NCI-H524 (cell line): ENCODE results near the gene ZNF212.
A peak's percentile ranks its signal among the peaks of the same experiment; 100 is the strongest.

Source experiments
- DNase-seq, 2 experiments: peaks; one replicate each; lab custom pipeline; 2025; lab: John Stamatoyannopoulos, UW

Gene ZNF212

DNA sequence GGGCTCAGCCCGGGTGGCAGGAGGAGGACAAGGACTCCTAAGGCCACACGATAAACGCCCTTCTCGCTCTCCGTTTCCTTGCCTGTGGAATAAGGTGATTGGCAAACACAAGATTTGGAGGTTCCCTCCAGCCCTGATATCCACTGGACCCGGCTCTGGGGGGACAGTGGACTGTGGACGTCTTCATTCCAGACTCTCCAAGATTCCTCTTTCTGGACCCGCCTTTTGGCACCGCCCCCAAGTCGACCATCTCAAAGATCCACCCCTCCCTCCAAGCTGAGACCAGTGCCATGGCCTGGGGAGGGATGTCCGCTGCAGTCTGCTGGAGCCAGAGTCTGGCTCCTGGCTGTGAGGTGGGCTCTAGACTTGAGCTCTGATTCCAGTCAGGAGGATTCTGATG lies 46.2 kb downstream of the ZNF212 start:
- peak in 1 of 2 experiments; percentile 2 for DNase-seq

DNA sequence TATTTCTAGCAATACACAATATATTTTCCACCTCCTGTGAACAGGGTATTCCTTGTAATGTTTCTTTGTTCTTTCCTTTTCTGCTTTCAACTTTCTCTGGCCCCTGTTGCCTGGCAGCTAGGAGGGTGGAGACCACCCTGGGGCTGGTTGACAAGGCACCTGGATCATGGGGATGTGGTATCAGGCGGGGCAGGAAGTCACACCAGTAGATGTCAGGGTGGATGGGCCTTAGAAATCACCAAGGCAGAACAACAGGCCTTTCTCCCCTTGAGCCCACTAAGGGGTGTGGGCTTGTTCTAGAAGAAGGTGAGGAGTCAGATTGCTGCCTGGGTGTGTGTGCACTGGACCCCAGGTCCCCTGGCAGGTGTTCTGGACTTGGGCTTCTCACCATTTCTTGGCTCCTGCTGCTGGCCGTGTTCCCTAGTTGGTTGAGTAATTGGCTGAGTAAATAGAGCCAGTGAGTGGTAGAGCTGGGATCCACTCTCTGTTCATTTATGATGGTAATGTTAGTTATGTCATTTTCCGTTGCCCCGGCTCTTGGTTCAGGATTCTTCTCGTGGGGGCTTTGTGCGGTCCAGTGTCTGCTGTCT lies 47.5 kb downstream of the ZNF212 start:
- no peak for DNase-seq

DNA sequence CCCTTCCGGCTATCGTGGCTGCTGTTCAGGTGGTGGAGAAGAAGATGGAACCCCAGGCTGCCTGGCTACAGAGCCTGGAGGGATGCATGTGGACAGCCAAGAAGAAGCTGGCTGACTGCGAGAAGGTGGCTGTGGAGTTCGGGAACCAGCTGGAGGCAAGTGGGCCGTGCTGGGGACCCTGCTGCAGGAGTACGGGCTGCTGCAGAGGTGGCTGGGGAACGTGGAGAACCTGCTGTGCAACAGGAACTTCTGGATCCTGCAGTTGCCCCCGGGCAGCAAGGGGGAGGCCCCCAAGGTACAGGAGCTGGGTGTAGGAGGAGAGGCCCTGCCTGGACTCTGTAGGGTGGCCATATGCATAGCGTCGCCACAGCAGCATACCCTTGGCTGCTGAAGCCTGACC lies 48.2 kb downstream of the ZNF212 start:
- DNase-seq = no peak

DNA sequence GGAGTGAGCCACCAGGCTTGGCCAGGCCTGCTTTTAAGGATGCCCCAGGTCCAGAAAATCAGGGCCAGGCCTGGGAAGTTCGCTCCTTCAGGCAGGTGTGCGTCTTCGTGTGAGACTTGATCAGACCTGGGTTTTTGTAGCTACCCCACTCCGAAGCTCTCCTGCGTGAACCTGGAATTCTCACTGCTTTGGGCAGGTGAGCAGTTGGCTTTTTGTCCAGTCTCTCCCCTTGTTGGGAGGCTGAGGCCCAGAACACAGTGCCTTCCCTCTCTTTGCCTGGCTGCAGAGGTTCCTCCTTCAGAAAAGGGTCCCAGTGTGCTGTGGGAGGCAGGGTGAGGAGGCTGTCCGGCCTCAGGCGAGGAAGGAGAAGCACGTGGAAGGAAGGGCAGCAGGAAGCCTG lies 49.8 kb downstream of the ZNF212 start:
- no peak for DNase-seq

DNA sequence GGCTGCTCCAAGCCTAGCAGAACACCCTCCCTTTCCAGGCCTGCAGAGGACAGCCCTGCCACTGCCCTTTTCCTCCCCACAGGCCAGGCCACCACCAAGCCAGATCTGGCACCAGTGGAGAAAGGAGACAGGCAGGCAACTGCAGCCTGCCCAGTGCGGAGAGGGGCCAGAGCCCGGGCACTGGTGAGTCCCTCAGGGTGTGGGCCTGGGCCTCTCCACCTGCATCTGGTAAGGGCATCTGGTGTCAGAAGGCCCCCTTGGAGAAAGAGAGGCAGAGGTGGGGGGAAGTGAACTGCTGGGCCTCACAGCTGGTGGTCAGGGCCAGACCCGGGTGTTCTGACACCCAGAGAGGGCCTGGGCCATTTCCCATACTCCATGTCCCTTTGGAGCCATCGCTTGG lies 50.4 kb downstream of the ZNF212 start:
- DNase-seq = no peak

DNA sequence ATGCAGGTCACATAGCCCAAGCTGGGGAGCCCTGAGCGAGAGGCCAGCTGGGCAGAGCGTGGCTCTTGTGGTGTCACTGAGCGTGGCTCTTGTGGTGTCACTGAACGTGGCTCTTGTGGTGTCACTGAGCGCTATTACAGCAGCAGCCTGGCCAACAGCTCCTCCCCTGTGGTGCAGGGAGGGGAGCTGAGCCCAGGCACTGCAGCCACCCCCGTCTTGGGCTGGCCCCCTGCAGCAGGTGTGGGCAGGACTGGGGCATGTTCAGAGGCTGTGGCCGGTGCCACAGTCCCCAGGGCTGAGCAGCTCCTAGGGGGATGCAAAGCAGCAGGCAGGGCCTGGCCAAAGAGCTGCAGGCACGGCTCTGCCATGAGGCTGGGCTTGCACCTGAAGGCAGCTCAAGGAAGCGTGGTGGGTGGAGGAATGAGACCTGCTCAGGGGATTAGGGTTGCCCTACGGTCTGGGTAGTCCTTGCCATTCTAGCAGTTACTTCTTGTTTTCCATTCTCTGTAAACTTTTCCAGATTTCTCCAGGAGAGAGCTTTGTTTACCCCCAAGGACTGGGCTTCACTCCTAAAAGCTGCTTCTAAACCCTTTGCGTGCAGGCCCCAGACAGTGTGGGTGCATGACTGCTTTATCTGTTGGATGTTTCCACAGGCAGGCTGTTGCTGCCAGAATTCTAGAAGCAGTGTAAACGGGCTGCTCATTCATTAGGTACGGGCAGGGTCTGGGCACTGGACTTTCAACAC lies 51.8 kb downstream of the ZNF212 start:
- no peak for DNase-seq

DNA sequence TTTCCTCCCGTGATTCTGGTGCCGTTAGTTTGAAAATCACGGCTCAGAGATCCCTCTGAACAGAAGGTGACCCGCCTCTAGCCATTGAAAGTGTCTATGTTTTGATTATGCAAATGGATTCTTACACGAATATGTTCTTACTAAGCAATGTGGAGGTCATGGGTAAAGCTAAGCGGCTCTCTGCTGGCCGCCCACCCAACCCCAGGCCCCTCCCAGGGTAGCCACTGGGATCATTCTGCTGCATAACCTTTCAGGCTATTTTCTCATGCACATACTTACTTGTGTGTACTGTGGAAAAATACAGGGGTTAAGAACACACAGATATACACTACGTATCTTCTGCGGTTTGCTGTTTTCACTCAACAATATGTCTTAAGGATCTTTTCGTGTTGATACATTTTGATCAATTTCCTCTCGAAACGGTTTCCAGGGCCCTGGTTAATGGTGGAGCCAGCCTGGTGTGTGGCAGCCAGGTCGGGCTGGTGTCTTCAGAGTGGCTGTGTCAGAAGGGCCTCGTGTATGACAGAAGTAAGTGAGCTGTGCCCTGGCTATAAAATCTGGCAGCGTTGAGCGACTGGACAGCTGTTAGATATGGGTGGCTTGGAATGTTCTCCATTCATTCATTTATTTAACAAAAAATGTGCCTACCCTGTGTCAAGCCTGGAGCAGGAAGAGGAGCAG lies 52.5 kb downstream of the ZNF212 start:
- no peak for DNase-seq

DNA sequence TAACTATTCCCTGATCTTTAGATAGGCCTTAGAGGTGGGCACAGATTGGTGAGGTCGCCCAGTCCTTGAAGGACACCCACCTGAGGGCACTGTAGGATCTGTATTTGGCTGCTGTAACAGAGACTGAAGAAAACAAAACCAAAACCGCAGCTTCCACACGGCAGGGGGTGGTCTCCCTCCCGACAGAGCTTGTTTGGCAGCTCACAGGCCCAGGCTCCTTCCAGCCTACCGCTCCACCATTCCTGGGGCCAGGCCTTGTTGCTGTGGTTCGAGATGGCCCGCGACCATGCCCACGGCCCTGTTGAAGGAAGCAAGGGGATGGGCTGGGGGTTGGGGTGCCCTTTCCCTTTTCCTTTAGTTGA lies 53.0 kb downstream of the ZNF212 start:
- DNase-seq = no peak

DNA sequence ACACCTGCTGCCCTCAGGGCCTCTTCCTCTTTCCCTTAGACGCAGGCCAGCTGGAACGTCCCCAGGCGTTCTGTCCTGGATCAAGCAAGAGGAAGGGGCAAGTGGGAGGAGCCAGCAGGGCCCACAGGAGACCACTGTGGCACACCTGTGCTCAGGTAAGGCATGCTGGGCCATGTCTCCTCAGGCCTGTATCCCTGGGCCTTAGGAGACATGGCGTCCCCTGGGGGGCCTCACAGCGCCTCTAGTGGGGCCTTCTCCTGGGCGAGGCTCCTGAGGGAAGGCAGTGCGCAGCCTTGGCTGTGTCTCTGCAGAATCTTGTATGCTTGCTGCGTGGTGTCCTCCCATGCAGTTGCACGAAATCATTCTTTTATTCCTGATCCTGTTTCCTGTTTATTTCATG lies 53.9 kb downstream of the ZNF212 start:
- no peak for DNase-seq

DNA sequence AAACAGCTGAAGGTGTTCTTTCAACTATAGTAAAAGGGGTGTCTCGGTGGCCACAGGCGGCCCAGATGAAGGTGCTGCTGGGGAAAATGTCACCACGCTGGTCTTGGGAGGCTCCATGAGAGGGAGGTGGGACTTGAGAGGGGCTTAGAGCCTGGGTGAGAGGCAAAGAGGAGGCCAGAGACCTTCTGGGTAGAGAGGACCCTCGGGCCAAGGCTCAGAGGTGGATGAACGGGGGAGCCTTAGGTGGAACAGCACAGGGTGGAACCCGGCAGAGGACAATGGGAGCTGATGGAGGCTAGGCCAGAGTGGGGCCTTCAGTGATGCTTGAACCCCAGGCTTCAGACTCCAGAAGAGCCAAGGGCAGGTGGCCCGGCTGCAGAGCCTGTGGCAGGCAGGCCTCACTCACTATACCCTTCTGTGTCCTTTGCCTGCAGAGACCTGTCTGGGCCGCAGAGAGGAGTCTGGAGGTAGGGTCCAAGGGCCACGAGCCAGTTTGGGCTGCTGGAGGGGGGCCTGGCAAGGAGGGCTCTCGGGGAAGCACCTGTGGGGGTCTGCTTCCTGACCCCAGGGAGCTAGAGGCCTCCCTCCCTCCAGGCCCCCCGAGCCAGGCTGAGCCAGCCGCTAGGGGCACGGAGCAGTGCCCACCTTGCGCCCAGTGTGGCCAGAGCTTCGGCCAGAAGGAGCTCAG lies 54.6 kb downstream of the ZNF212 start:
- DNase-seq = no peak

DNA sequence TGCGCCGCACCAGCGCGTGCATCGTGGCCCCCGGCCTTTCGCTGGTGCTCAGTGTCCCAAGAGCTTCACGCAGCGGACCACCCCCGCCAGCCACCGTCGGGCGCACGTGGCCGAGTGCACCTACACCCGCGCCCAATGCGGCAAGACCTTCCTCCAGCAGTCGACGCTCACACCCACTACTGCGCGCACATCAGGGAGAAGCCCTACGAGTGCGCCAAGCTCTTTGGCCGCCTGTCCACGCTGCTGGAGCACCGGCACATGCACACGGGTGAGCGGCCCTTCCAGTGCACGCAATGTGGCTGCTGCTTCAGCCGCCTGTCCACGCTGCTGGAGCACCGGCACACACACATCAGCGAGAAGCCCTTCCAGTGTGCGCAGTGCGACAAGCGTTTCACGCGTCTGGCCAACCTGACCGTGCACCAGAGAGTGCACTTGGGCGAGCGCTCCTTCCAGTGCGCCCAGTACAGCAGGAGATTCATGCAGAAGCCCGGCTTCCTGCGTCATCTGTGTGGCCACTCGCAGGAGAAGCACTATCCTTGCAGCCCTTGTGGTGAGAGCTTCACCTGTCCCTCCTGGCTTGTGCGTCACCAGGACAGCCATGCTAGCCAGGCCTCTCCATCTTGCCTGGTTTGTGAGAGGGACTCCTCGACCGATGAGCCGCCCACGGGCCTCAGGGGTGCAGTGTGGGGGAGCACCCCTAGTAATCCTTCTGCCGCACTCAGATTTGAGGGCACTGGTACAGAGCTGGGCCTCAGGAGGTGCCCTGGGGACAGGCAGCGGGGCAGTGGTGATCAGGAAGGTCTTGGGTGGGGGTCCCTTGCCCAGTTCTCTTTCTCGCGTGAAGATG lies 55.4 kb downstream of the ZNF212 start:
- DNase-seq = no peak

DNA sequence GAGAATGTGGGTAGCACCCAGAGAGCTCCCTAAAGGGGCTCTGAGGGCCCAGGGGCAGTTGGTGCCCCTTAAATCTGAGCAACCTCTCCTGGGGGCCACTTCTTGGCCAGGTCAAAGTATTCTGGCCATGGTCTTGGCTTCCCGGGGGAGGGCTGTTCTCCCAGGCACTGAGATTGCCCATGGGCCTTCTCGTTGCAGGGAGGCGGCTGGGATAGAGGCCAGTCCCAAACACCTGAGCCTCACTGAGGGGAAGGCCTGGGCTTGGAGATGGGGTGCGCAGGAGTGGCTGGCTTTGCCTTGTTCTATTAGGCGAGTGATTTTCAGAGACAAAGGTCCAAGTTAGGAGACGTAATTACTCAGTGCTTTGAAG lies 56.0 kb downstream of the ZNF212 start:
- DNase-seq = no peak

DNA sequence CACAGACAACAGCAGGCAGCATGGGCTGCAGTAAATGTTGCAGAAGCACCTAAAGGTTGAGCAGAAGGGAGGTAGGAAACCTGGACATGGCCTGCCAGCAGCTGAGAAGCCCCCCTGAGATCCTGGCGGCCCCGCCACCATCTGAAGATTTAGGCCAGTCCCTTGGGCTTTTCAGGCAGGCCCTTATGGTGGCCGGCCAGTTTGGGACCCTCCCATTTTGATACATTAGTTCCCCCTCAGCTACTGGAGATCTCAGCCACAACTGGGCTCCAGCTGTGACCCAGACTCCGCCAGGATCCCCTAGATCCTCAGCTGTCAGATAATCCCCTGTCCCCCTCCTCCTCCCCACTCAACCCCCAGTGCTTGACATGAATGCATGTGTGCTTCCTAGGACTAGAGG lies 56.9 kb downstream of the ZNF212 start:
- peak in 1 of 2 experiments; percentile 89 for DNase-seq

DNA sequence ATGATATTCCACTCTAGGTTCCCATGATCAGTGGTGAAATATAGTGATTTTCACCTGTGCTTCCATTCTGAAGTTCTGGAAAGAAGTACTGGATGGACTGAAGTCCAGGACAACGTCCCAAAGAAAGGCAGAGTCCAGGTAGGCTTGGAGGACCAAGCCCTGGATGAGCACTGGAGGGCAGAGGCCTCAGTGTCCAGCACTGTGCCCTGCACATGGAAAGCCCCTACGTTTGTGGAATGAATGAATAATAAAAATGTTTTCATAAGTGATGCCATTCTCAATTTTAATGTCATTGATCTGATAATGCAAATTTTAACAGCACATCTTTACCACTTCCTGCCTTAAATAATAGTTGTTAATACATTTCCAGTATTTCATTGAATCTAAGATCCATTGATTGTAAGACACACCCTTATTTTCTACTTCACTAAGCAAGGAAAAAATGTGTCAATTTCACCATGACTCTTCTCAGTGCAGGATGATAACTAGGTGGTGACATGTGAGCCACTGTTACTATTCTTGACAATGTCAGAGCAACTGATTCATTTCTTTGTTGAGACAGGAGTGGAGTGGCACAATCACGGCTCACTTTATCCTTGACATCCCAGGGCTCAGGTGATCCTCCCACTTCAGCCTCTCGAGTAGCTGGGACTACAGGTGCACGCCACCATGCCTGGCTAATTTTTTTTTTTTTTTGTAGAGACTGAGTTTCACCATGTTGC lies 57.7 kb downstream of the ZNF212 start:
- no peak for DNase-seq

DNA sequence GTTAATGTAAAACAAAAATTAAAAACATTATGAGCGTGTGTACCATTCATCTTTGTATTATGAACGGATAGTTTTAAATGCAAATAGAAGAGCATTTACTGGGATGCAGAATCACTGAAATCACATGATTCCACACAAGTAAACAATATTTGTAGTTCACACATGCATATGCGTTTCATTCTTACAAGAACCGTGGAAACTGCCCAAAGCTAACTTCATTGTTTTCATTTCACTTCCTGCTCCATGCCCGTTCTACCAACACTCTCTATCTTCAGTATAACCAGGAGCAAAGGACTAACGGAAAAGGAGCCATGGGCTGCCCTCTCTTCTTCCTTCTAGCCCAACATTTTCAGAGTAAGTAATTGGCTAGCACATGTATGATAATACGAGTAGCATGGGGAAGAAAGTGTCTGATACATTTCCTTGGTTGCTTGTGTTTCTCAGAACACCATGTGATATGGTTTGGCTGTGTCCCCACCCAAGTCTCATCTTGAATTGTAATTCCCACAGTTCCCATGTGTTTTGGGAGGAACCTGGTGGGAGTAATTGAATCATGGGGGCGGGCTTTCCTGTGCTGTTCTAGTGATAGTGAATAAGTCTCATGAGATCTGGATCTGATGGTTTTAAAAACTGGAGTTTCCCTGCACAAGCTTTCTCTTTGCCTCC lies 61.3 kb downstream of the ZNF212 start:
- no peak for DNase-seq

DNA sequence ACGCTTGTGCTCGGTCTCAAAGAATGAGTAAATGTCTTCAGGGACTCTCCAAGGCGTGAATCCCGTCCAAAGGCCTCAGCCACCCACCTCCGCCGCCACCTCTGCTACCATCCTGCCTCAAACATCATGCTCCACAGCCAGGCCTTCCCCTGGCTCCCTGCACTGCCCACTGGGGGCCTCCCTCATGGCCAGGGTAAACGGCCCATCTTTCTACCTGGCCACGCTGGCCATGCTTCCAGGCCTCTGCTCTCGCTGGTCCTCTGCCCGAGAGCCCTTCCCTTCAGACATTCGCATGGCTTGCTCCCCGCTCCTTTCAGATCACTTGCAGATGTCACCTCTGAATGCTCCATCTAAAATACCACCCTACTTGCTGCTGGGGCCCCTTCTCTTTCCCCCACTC lies 62.8 kb downstream of the ZNF212 start:
- DNase-seq = no peak

DNA sequence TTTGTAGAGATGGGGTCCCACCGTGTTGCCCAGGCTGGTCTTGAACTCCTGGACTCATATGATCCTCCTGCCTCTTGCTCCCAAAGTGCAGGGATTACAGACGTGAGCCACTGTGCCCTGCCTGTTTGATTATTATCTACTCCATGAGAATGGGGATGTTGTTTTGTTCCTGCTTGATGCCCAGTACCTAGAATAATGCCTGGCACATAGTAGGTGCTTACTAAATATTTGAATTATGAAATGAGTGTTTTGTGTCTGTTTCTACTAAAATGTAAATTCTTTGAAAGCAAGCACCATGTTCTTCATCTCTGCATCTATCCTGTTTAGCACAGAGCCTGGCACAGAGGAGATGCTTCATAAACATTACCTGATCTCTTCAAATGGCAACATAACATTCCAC lies 63.4 kb downstream of the ZNF212 start:
- no peak for DNase-seq

DNA sequence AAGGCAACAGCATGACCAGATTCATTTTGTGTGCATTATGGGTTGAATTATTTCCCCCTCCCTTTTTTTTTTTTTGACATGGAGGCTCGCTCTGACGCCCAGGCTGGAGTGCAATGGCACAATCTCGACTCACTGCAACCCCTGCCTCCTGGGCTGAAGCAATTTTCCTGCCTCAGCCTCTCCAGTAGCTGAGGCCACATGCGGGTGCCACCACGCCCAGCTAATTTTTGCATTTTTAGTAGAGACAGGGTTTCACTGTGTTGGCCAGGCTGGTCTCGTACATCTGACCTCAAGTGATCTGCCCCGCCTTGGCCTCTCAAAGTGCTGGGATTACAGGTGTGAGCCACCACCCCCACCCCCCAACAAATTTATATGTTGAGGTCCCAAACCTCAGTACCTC lies 64.6 kb downstream of the ZNF212 start:
- no peak for DNase-seq
